K562 (cell line): ENCODE data around the gene FANCI.

ENCODE experiments used
- HDAC6 ChIP-seq: IDR thresholded peaks from 2 replicates; pipeline ENCODE4 v1.6.1; 2012; ENCODE audit warnings: low read depth, mild to moderate bottlenecking, control low read depth, inconsistent platforms, low read length, moderate library complexity
- SLC30A9 ChIP-seq: fragments of 250-450 bp; sonication (Bioruptor Pico); IDR thresholded peaks from 2 replicates; pipeline ENCODE4 v1.8.0; 2022; ENCODE audit warnings: mild to moderate bottlenecking, moderate library complexity
- STAG1 ChIP-seq: sonication (generic); formaldehyde crosslinking; IDR thresholded peaks from 2 replicates; pipeline ENCODE4 v1.5.0; 2020; ENCODE audit warnings: missing genetic modification reagents, borderline replicate concordance
- ZC3H4 ChIP-seq: sonication (generic); formaldehyde crosslinking; IDR thresholded peaks from 2 replicates; pipeline ENCODE4 v1.9.0; 2021; ENCODE audit warnings: missing genetic modification reagents, borderline replicate concordance
- ZNF764 ChIP-seq: fragments of 250-450 bp; sonication (Bioruptor Pico); IDR thresholded peaks from 2 replicates; pipeline ENCODE4 v1.4.0; 2020; ENCODE audit warnings: low read depth, mild to moderate bottlenecking, moderate library complexity
- TF ChIP-seq, protein P1 (sequence below): fragments of 250-450 bp; sonication (Bioruptor Pico); IDR thresholded peaks from 2 replicates; pipeline ENCODE4 v1.5.1; 2021; ENCODE audit warnings: mild to moderate bottlenecking
- TF ChIP-seq, protein P2 (sequence below), 3 experiments: IDR thresholded peaks in 2 of 3; conservative IDR thresholded peaks in 1 of 3; 2 replicates each; pipeline ENCODE4 v1.5.1; 2011 to 2012; ENCODE audit warnings: low read length in 3 of 3, mild to moderate bottlenecking in 3 of 3, control low read depth in 2 of 3, improper control_type of control experiment in 1 of 3, inconsistent platforms in 1 of 3, low read depth in 1 of 3, mixed read lengths in 1 of 3, moderate library complexity in 1 of 3; ENCODE audit not compliant: insufficient read depth in 2 of 3

DNA sequence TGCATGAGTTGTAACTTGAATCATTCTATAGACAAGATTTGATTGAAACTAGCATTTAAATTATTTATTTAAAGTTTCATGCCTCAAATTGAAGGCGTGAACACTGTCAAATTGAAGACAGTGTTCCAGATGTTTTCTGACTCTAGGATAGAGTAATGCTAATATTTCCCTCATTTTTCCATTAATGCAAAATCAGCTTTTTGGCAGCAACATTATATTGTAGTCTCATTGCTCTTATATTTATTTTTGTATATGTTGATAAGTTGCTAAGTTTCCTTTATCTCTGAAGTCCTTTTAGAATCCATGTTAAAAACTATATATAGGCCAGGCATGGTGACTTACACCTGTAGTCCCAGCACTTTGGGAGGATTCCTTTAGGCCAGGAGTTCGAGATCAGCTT, 4.8 kb downstream of the FANCI start:
- TF ChIP-seq HDAC6 (no peak), SLC30A9 (CRISPR knock-in tag) (no peak), ZC3H4 (CRISPR knock-in tag) (no peak), STAG1 (CRISPR knock-in tag) (no peak), ZNF764 (no peak)
- TF ChIP-seq, protein P1, sequence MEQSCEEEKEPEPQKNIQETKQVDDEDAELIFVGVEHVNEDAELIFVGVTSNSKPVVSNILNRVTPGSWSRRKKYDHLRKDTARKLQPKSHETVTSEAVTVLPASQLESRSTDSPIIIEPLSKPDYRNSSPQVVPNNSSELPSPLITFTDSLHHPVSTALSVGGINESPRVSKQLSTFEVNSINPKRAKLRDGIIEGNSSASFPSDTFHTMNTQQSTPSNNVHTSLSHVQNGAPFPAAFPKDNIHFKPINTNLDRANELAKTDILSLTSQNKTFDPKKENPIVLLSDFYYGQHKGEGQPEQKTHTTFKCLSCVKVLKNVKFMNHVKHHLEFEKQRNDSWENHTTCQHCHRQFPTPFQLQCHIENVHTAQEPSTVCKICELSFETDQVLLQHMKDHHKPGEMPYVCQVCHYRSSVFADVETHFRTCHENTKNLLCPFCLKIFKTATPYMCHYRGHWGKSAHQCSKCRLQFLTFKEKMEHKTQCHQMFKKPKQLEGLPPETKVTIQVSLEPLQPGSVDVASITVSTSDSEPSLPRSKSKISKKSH, result no peak
- TF ChIP-seq, protein P2, sequence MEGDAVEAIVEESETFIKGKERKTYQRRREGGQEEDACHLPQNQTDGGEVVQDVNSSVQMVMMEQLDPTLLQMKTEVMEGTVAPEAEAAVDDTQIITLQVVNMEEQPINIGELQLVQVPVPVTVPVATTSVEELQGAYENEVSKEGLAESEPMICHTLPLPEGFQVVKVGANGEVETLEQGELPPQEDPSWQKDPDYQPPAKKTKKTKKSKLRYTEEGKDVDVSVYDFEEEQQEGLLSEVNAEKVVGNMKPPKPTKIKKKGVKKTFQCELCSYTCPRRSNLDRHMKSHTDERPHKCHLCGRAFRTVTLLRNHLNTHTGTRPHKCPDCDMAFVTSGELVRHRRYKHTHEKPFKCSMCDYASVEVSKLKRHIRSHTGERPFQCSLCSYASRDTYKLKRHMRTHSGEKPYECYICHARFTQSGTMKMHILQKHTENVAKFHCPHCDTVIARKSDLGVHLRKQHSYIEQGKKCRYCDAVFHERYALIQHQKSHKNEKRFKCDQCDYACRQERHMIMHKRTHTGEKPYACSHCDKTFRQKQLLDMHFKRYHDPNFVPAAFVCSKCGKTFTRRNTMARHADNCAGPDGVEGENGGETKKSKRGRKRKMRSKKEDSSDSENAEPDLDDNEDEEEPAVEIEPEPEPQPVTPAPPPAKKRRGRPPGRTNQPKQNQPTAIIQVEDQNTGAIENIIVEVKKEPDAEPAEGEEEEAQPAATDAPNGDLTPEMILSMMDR (IDR thresholded peaks at IDR 0.05 in 2 of 3, conservative IDR thresholded peaks at IDR 0.05 in 1 of 3; ENCODE audit: insufficient read depth in 2 of 3, low read depth in 1 of 3, low read length in 3 of 3), result no peak
